HL-60 (cell line): Measurements from ENCODE around the gene ZNF664.

ENCODE experiments used
- DNase-seq, 2 experiments: peaks; one replicate each; pipeline ENCODE4 v3.0.0-alpha.2; 2010 to 2020; ENCODE audit warnings: low read depth in 1 of 2, low spot score in 1 of 2
- H3K27ac ChIP-seq: fragments of 250-450 bp; sonication (Bioruptor Pico); replicated peaks from 2 replicates; pipeline ENCODE4 v1.5.1; 2020; ENCODE audit warnings: mild to moderate bottlenecking, moderate library complexity
- H3K27me3 ChIP-seq: fragments of 250-450 bp; sonication (Bioruptor Pico); 2 replicates; pipeline ENCODE4 v1.5.1; 2021; ENCODE audit warnings: mild to moderate bottlenecking, moderate library complexity; ENCODE audit not compliant: insufficient read depth, poor library complexity, severe bottlenecking
- H3K4me3 ChIP-seq: replicated peaks from 2 replicates; pipeline ENCODE4 v1.5.1; 2011; ENCODE audit warnings: mild to moderate bottlenecking, control low read depth, low read length; ENCODE audit not compliant: insufficient read depth
- GABPA ChIP-seq: IDR thresholded peaks from 2 replicates; pipeline ENCODE4 v1.6.1; 2012; ENCODE audit warnings: low read depth
- POLR2AphosphoS5 ChIP-seq: IDR thresholded peaks from 2 replicates; pipeline ENCODE4 v1.6.1; 2012; ENCODE audit warnings: low read depth
- REST ChIP-seq: IDR thresholded peaks from 2 replicates; pipeline ENCODE4 v1.6.1; 2012; ENCODE audit warnings: low read depth; ENCODE audit not compliant: insufficient replicate concordance
- SPI1 ChIP-seq: IDR thresholded peaks from 2 replicates; pipeline ENCODE4 v1.6.1; 2012; ENCODE audit warnings: low read depth, mild to moderate bottlenecking, borderline replicate concordance
- TF ChIP-seq, protein P1 (sequence below): IDR thresholded peaks from one replicate; pipeline ENCODE4 v1.5.1; 2011; ENCODE audit warnings: low read length, control low read depth, inconsistent platforms; ENCODE audit not compliant: insufficient read depth

Gene ZNF664

DNA sequence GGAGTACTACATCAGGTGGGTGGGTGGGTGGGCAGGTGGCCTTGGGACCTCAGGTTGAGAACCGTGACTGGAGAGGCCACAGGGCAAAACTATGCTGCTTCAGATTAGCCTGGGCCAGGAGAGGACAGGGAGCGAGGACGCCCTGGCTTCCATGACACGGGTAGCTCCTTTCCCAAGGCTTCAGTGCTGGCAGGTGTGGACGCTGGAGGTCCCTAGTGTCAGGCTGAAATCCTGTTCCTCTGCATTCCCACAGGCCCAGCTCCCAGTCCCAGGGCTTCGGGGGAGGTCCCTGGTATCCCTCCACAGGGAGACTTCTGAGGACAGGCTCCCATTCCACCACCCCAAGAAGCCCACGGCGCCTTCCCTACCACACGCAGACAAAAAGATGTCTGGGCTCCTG lies 32.0 kb upstream of the ZNF664 start:
- Histone ChIP-seq H3K27ac (no peak overlapping the region), H3K4me3 (no peak overlapping the region), H3K27me3 (no peaks in the 10 kb centered on the region)
- TF ChIP-seq SPI1 = no peak
- no peak for TF ChIP-seq GABPA
- TF ChIP-seq POLR2AphosphoS5 = no peak
- TF ChIP-seq, protein P1, sequence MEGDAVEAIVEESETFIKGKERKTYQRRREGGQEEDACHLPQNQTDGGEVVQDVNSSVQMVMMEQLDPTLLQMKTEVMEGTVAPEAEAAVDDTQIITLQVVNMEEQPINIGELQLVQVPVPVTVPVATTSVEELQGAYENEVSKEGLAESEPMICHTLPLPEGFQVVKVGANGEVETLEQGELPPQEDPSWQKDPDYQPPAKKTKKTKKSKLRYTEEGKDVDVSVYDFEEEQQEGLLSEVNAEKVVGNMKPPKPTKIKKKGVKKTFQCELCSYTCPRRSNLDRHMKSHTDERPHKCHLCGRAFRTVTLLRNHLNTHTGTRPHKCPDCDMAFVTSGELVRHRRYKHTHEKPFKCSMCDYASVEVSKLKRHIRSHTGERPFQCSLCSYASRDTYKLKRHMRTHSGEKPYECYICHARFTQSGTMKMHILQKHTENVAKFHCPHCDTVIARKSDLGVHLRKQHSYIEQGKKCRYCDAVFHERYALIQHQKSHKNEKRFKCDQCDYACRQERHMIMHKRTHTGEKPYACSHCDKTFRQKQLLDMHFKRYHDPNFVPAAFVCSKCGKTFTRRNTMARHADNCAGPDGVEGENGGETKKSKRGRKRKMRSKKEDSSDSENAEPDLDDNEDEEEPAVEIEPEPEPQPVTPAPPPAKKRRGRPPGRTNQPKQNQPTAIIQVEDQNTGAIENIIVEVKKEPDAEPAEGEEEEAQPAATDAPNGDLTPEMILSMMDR = no peak
- no peak for TF ChIP-seq REST
- DNase-seq = no peak

DNA sequence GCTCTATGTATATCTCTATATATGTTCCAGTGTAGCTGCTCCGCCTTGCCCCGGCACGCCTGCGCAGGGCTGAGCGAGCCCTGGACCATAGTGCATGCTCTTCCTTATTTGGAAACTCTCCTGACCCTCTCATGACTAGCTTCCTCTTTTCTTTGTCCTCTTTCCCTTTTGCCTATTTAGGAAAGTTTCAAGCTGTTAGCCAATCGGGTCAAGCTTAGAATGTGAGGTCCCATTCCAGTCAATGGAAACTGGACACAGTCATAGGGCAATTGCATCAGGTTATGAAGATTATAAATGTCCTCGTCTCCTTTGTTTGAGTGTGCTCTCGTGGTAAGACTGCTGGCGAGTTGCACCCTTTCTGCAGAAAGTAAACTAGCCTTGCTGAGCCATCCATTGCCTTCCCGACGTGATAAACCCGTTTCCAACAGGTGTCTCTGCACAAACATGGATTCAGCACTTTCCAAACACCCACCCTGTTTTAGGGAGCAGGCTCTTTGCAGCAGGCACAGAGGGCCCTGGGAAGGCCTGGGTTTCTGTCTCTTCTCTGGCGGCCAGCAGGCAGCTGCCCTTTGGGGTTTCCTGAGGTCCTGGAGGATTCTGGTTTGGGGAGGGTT lies 31.3 kb upstream of the ZNF664 start:
- Histone ChIP-seq H3K4me3 (no peak overlapping the region), H3K27ac (no peak overlapping the region), H3K27me3 (no peaks in the 10 kb centered on the region)
- peak in 1 of 2 experiments; percentile 20 for DNase-seq
- TF ChIP-seq POLR2AphosphoS5 = no peak
- TF ChIP-seq, protein P1 = no peak
- TF ChIP-seq SPI1 = peak; percentile 12; the same call in 1 of the 2 replicates
- TF ChIP-seq GABPA = no peak
- no peak for TF ChIP-seq REST

DNA sequence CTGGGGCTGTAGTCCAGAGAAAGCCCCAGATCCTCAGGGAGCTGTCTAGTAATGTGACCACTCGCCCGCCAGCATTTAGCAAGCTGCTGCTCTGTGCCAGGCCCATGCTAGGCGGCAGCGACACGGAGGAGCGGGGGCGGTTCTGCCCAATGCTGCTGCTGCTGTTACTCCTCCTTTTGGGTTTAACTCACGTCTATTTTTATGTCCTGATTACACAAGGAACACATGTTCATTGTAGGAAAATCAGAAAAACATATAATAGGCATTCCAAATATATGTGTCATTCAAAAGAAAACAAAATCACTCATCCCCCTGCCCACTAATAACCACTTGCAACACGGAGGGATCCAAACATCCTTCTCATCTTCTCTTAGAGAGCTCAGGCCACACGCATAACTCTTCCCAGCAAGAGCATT lies 30.8 kb upstream of the ZNF664 start:
- TF ChIP-seq SPI1 (no peak), GABPA (no peak)
- DNase-seq = no peak
- no peak overlapping the region for H3K4me3 ChIP-seq
- no peaks in the 10 kb centered on the region for H3K27me3 ChIP-seq
- no peak overlapping the region for H3K27ac ChIP-seq

GRCh38 chr12:123942911-123943648 lies 29.9 kb upstream of the ZNF664 start:
- H3K27me3 ChIP-seq = no peaks in the 10 kb centered on the region
- TF ChIP-seq, protein P1 = no peak
- no peak for TF ChIP-seq REST
- no peak for TF ChIP-seq POLR2AphosphoS5
- no peak for TF ChIP-seq SPI1
- no peak for TF ChIP-seq GABPA
- no peak for DNase-seq
- no peak overlapping the region for H3K4me3 ChIP-seq
- no peak overlapping the region for H3K27ac ChIP-seq
